ENCODE results near the gene CLBA1. TPM values are rescaled to one million over a fixed set of nuclear protein-coding genes. Genes with fewer than 3 reads are reported as not detected.

Gene CLBA1
- total and polyA plus RNA-seq, 11 donors: 0.76 to 3.7 (median 2.6) TPM

DNA sequence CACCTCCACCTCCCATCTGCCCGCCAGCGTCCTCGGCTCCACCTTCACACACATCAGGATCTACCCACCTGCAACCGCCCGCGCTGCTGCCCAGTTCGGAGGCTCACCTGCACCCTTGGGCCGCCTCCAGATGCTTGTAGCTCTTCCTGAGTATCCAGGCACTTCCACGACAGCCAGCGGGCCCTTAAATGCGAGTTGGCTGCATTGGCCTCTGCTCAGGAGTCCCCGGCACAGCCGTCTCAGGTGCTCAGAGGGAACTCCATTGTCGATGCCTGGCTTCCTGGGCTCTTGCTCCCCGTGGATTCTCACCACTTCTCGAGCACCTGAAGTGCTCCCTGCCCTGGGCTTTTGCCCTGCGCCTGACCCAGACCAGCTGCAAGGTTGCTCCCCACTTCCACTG lies 57.2 kb downstream of the CLBA1 start:
- Histone ChIP-seq H3K4me1 (peaks cover 0 to 12% (median 0%) of the 10 kb centered on the region in 12 donors), H3K36me3 (no peaks in the 10 kb centered on the region), H3K4me3 (no peak overlapping the region), H3K27me3 (peaks cover 0 to 12% (median 0%) of the 10 kb centered on the region in 9 donors), H3K27ac (no peak overlapping the region), H3K9me3 (no peaks in the 10 kb centered on the region)
- 87 to 92% (median 90%) methylated on average over 12 to 17 of the region's 17 CpGs for WGBS, 4 donors
- TF ChIP-seq POLR2A (IDR thresholded peaks at IDR 0.05): no peak
- TF ChIP-seq, protein P1, sequence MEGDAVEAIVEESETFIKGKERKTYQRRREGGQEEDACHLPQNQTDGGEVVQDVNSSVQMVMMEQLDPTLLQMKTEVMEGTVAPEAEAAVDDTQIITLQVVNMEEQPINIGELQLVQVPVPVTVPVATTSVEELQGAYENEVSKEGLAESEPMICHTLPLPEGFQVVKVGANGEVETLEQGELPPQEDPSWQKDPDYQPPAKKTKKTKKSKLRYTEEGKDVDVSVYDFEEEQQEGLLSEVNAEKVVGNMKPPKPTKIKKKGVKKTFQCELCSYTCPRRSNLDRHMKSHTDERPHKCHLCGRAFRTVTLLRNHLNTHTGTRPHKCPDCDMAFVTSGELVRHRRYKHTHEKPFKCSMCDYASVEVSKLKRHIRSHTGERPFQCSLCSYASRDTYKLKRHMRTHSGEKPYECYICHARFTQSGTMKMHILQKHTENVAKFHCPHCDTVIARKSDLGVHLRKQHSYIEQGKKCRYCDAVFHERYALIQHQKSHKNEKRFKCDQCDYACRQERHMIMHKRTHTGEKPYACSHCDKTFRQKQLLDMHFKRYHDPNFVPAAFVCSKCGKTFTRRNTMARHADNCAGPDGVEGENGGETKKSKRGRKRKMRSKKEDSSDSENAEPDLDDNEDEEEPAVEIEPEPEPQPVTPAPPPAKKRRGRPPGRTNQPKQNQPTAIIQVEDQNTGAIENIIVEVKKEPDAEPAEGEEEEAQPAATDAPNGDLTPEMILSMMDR (IDR thresholded peaks at IDR 0.05): no peak
- DNase-seq: no peak
- intact Hi-C loops (cut with DNase I): loop anchor here in 6 of 10 donors (2.0 to 10.0 kb wide), 5 partner anchors 66 to 278 kb away; partner anchors contain the start of gene AHNAK2 (in 1 of the 6)
- no peak for ATAC-seq

DNA sequence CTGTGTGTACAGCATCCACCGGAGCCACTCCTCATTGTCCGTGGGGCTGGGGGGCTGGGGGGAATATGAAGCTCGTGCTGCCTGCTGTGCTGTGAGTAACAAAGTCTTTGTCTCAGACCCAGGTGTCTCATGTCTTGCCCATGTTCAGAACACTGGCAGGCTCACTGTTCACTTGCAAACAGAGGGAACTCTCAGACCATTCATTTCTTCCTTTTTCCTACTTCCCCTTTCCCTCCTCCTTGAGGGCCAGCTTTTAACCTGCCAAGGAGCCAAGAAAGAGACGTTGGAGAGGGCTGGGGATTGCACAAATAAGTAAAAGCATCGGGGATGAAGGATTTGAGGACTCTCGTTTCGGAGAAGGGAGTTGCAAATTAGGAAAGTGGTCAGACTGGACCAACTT lies 58.1 kb downstream of the CLBA1 start:
- intact Hi-C loops (cut with DNase I): loop anchor here in 9 of 10 donors (2.0 to 10.0 kb wide), 6 partner anchors 66 to 279 kb away; partner anchors contain the start of gene AHNAK2 (in 1 of the 9)
- no peaks in the 10 kb centered on the region for H3K36me3 ChIP-seq
- no peak for DNase-seq

More for the DNA sequence above, 58.1 kb downstream of the CLBA1 start:
- Histone ChIP-seq H3K4me3 (no peak overlapping the region), H3K27me3 (peaks cover 0 to 12% (median 0%) of the 10 kb centered on the region in 9 donors), H3K4me1 (peaks cover 0 to 12% (median 0%) of the 10 kb centered on the region in 12 donors), H3K9me3 (no peaks in the 10 kb centered on the region), H3K27ac (no peak overlapping the region)
- 74 to 85% (median 81%) methylated on average over 7 of the region's 7 CpGs for WGBS, 4 donors
- ATAC-seq: no peak
- TF ChIP-seq POLR2A (IDR thresholded peaks at IDR 0.05): no peak
- TF ChIP-seq, protein P1 (IDR thresholded peaks at IDR 0.05): no peak

Other genes with a start within 250 kb of the CLBA1 start
- gene SIVA1, start 232.6 kb upstream of the CLBA1 start, total RNA-seq: 100 to 1,000 TPM in 2 of 9 donors, 10 to 100 TPM in 7; 41.0 to 203 (median 53.9) TPM
- 100 to 1,000 TPM; 126 to 191 TPM for gene SIVA1, start 232.6 kb upstream of the CLBA1 start, polyA plus RNA-seq
- 100 to 1,000 TPM; 115 to 173 (median 143) TPM for gene AKT1, start 190.0 kb upstream of the CLBA1 start, total RNA-seq
- gene AKT1, start 190.0 kb upstream of the CLBA1 start, polyA plus RNA-seq: 100 to 1,000 TPM; 108 to 129 TPM
- 10 to 100 TPM in 3 of 9 donors, 1 to 10 TPM in 6; 4.9 to 12.9 (median 7.4) TPM for gene ZBTB42, start 184.7 kb upstream of the CLBA1 start, total RNA-seq
- 10 to 100 TPM in 1 of 2 donors, 1 to 10 TPM in 1; 4.2 to 12.3 TPM for gene ZBTB42, start 184.7 kb upstream of the CLBA1 start, polyA plus RNA-seq
- 10 to 100 TPM in 8 of 9 donors, 1 to 10 TPM in 1; 9.1 to 21.9 (median 12.5) TPM for gene CEP170B, start 120.5 kb upstream of the CLBA1 start, total RNA-seq
- gene CEP170B, start 120.5 kb upstream of the CLBA1 start, polyA plus RNA-seq: 10 to 100 TPM in 1 of 2 donors, 1 to 10 TPM in 1; 7.5 to 17.9 TPM
- 1 to 10 TPM in 1 of 9 donors, under 1 TPM in 4, not detected in 4; 0.25 to 1.5 (median 0.40) TPM for gene PLD4, start 60.9 kb upstream of the CLBA1 start, total RNA-seq
- gene PLD4, start 60.9 kb upstream of the CLBA1 start, polyA plus RNA-seq: under 1 TPM in 1 of 2 donors, not detected in 1; 0.12 TPM
- gene AHNAK2, start 7.4 kb upstream of the CLBA1 start, total RNA-seq: 10 to 100 TPM in 2 of 9 donors, 1 to 10 TPM in 7; 1.5 to 22.3 (median 3.7) TPM
- 1 to 10 TPM; 2.2 to 2.5 TPM for gene AHNAK2, start 7.4 kb upstream of the CLBA1 start, polyA plus RNA-seq
- 1 to 10 TPM; 1.4 to 6.0 (median 2.4) TPM for gene CDCA4, start 35.3 kb downstream of the CLBA1 start, total RNA-seq
- 1 to 10 TPM; 2.3 to 3.3 TPM for gene CDCA4, start 35.3 kb downstream of the CLBA1 start, polyA plus RNA-seq
- 1 to 10 TPM in 3 of 9 donors, under 1 TPM in 6; 0.27 to 5.3 (median 0.77) TPM for gene GPR132, start 79.6 kb downstream of the CLBA1 start, total RNA-seq
- under 1 TPM; 0.50 to 0.51 TPM for gene GPR132, start 79.6 kb downstream of the CLBA1 start, polyA plus RNA-seq
- 10 to 100 TPM; 20.4 to 62.4 (median 28.6) TPM for gene JAG2, start 183.0 kb downstream of the CLBA1 start, total RNA-seq
- 10 to 100 TPM; 19.1 to 25.2 TPM for gene JAG2, start 183.0 kb downstream of the CLBA1 start, polyA plus RNA-seq
- gene NUDT14, start 195.5 kb downstream of the CLBA1 start, total RNA-seq: 10 to 100 TPM; 16.7 to 48.9 (median 23.8) TPM
- 10 to 100 TPM; 14.3 to 29.6 TPM for gene NUDT14, start 195.5 kb downstream of the CLBA1 start, polyA plus RNA-seq

Measured in heart left ventricle (tissue), 16 donors.